Effector memory CD4-positive, alpha-beta T cell (primary cell): ENCODE data around the gene OPRM1.
"Not testable (repeated sequence)": the region's sequence is repeated elsewhere in the genome, so short reads cannot be mapped to it uniquely, and the experiment has no call there.

Experiments used
- DNase-seq, 3 donors: peaks; one replicate each; pipeline ENCODE4 v3.0.0-alpha.2; 2020
- H3K27ac ChIP-seq: 2 replicates; pipeline ENCODE4 v1.7.0; 2013; ENCODE audit warnings: mild to moderate bottlenecking, low read length, moderate library complexity; ENCODE audit not compliant: insufficient read depth, poor library complexity, severe bottlenecking
- H3K27me3 ChIP-seq: replicated peaks from 2 replicates; pipeline ENCODE4 v1.7.0; 2013; ENCODE audit warnings: mild to moderate bottlenecking, low read length; ENCODE audit not compliant: insufficient read depth, control insufficient read depth, poor library complexity, severe bottlenecking
- H3K36me3 ChIP-seq: 2 replicates; pipeline ENCODE4 v1.7.0; 2013; ENCODE audit warnings: mild to moderate bottlenecking, low read length, moderate library complexity; ENCODE audit not compliant: control insufficient read depth, insufficient read depth
- H3K4me1 ChIP-seq: 2 replicates; pipeline ENCODE4 v1.7.0; 2013; ENCODE audit warnings: low read length, mild to moderate bottlenecking; ENCODE audit not compliant: control insufficient read depth, insufficient read depth, poor library complexity, severe bottlenecking
- H3K4me3 ChIP-seq: 2 replicates; pipeline ENCODE4 v1.7.0; 2013; ENCODE audit warnings: low read length, low read depth, mild to moderate bottlenecking; ENCODE audit not compliant: insufficient read depth, poor library complexity, severe bottlenecking
- H3K9me3 ChIP-seq: 2 replicates; pipeline ENCODE4 v1.7.0; 2013; ENCODE audit warnings: mild to moderate bottlenecking, low read length, moderate library complexity; ENCODE audit not compliant: control insufficient read depth

OPRM1 gene

DNA sequence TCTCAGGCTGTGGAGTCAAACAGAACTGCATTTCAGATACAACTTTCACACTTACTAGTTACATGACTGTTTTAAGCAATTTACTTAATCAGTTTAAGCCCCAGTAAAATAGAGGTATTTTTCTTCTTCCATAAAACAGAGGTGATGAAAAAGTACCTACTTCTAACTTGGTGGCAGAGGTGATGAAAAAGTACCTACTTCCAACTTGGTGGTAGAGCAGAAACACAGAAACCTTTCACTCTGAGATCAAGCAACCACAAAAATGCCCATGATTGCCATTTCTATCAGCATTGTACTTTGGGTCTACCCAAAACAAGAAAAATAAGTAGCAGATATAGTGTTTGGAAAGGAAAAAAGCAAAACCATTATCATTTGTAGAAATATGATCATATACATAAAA lies 148.7 kb downstream of the OPRM1 start:
- no peak overlapping the region for H3K4me3 ChIP-seq
- no peaks in the 10 kb centered on the region for H3K27me3 ChIP-seq
- no peak for DNase-seq
- H3K36me3 ChIP-seq: peaks cover 5% of the 10 kb centered on the region
- H3K9me3 ChIP-seq: no peaks in the 10 kb centered on the region
- no peak overlapping the region for H3K27ac ChIP-seq
- no peaks in the 10 kb centered on the region for H3K4me1 ChIP-seq

DNA sequence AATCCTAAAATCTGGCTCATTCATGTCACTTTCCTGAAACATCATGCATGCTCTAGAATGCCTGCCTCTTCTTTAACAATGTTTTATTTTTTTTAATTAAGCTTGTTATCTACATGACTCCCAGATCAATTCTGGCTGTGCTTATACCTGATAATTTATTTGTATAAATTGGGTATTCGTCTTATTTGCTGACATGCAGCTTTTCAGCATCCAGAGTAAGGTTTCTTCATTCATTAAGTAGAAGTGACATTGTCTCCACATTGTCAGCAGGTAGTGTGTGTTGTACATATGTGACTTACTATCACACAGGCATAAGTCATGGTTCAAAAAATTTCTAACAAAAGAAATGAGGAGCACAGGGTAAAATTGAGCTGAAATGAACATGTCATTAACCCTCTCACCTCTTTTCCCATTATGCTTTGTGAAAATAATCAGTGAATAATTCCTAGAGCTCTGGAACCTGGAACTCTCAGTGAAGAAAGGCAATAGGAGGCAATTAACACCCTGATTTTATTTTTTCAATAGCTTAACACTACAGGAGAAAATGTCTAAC lies 157.4 kb downstream of the OPRM1 start:
- Histone ChIP-seq H3K9me3 (no peaks in the 10 kb centered on the region), H3K27me3 (no peaks in the 10 kb centered on the region), H3K4me3 (no peak overlapping the region), H3K36me3 (peaks cover 18% of the 10 kb centered on the region), H3K4me1 (no peaks in the 10 kb centered on the region), H3K27ac (no peak overlapping the region)
- DNase-seq: no peak

DNA sequence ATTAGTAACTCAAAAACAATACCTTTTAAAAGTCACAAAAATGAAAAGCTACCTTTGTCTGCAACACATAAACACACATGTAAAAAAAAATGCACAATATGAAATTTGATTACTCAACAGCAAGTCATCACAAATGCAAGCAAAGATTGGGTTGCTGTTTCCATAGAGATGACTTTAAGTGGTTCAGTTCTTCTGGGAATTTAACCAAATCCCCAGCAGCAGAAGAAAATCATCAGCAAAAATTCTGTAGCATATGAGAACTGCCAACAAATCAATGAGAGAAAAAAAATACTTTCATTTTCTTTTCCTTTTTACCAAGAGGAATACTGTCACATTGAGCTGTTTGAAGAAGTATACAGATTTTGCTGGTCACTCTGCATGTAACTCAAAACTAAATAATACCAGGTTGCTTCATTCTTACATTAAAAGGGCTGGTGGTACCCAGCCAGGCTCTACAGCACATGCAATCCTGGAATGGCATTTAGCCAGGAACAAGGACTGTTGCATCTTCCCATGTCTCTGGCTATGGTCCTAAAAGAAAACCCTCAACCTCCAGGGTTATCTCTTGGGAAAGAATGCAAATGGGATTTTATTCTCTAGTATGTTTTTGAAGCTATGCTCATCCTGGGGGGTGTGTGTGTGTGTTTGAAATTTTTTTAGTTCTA lies 158.3 kb downstream of the OPRM1 start:
- no peak for DNase-seq
- Histone ChIP-seq H3K27ac (no peak overlapping the region), H3K9me3 (no peaks in the 10 kb centered on the region), H3K4me3 (no peak overlapping the region), H3K36me3 (peaks cover 18% of the 10 kb centered on the region), H3K4me1 (no peaks in the 10 kb centered on the region), H3K27me3 (no peaks in the 10 kb centered on the region)

DNA sequence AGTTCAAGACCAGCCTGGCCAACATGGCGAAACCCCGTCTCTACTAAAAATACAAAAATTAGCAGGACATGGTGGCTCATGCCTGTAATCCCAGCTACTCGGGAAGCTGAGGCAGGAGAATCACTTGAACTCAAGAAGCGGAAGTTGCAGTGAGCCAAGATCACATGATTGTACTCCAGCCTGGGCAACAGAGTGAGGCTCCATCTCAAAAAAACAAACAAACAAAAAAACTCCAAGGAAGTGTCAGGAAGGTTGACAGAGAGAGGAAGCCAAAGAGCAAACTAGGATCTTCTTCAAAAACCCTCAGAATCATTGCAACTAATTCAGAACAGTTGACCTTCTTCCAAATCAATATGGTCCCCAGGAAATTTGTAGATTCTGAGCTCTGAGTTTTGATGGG lies 162.6 kb downstream of the OPRM1 start:
- H3K27ac ChIP-seq: not testable (repeated sequence)
- peaks cover 39% of the 10 kb centered on the region for H3K36me3 ChIP-seq

DNA sequence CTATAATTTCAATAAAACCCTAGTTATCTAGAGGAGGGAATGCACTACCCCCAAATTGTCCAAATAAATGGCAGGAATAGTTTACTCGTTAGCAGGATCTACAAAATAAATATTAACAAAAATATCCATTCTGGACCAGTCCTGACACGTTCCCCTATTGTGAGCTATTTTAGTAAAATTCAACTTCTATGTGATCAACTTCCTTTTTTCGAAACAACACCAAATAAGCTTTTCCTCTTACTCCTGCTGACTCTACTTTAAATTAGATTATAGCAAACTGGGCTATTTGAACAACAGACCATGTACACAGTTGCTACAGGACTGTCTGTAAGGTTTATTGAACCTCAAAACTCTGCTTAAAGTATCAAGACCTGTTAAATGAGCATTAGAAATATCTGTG lies 163.3 kb downstream of the OPRM1 start:
- Histone ChIP-seq H3K9me3 (no peaks in the 10 kb centered on the region), H3K36me3 (peaks cover 46% of the 10 kb centered on the region), H3K4me1 (no peaks in the 10 kb centered on the region), H3K27me3 (no peaks in the 10 kb centered on the region), H3K4me3 (no peak overlapping the region), H3K27ac (no peak overlapping the region)
- DNase-seq: no peak

More for the DNA sequence above, 162.6 kb downstream of the OPRM1 start:
- H3K9me3 ChIP-seq, H3K4me3 ChIP-seq, H3K27me3 ChIP-seq, DNase-seq, H3K4me1 ChIP-seq: not testable (repeated sequence)

DNA sequence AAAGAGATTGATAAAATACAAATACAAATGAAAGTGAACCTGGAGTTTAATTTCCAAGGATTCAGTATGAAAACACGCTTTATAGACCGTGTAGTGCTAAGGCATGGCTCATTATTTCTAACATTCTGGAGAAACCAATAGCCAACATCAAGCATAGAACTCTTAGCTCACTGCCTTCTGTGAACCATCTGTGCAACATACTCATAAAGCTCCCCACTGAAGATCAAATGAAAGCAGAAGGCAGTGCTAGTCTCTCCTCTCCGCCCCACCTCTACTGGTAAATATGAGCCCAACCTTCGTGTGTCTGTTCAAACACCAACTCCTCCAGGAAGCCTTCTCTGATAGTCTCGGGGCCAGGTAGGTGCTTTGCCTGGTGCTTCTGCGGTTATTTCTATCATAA lies 163.9 kb downstream of the OPRM1 start:
- Histone ChIP-seq H3K27ac (no peak overlapping the region), H3K36me3 (peaks cover 51% of the 10 kb centered on the region), H3K9me3 (no peaks in the 10 kb centered on the region)

DNA sequence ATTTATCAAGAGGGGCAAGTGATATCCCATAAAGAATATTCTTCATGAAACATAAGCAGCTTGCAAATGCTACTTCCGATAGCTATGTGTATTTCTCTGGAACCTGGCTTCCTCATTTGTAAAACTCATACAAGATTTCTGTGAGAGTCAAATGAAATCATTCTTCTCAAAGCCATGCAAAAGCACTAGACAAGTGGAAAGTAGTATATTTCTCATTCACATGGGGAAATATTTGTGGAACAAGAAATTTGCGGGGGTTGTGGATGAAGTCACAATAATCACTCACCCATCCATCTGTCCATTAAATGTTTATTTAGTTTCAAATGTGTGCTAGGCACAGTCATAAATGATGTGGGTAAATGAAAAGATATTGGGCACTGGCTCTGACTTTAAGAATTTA lies 167.1 kb downstream of the OPRM1 start:
- Histone ChIP-seq H3K9me3 (no peaks in the 10 kb centered on the region), H3K27me3 (no peaks in the 10 kb centered on the region), H3K4me3 (no peak overlapping the region), H3K36me3 (peaks cover 57% of the 10 kb centered on the region), H3K27ac (no peak overlapping the region), H3K4me1 (no peaks in the 10 kb centered on the region)
- no peak for DNase-seq

More for the DNA sequence above, 163.9 kb downstream of the OPRM1 start:
- DNase-seq: no peak
- no peaks in the 10 kb centered on the region for H3K4me1 ChIP-seq
- no peaks in the 10 kb centered on the region for H3K27me3 ChIP-seq
- no peak overlapping the region for H3K4me3 ChIP-seq

DNA sequence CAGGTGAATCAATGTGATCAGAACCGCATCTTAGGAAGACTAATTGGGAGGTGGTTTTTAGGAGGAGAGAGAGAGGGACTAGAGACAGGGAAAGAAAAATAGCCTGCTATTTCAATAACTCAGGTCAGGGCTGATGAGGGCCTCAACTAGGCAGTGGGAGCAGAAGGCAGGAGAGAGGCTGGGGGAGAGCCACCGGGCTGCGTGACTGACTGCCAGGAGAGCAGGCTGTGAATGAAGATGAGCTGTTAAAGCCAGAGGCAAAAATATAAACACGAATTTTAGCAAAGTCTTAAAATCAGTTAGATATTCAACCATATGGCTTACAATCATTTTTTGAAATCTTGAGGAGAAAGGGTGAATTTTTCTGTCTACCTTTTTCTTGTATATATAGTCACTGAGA lies 168.0 kb downstream of the OPRM1 start:
- no peak for DNase-seq
- no peaks in the 10 kb centered on the region for H3K9me3 ChIP-seq
- no peak overlapping the region for H3K4me3 ChIP-seq
- no peaks in the 10 kb centered on the region for H3K27me3 ChIP-seq
- H3K36me3 ChIP-seq: peaks cover 60% of the 10 kb centered on the region
- H3K4me1 ChIP-seq: no peaks in the 10 kb centered on the region
- no peak overlapping the region for H3K27ac ChIP-seq

DNA sequence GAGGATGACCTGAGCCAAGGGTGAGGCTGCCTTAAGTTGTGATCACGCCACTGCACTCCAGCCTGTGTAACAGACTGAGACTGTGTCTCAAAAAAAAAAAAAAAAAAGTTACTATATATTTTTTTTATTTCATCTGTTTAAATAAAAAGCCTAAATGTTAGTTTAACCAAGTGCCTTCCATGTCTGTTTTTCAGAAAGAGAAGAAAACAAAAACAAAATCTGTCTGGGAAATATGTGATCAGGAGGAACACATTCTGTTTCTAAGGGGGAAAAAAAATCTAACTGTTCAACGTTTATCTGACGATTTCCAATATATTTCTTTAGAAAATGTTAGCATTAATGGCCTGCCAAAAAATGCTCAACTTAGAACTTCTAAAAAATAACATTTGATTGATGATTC lies 170.5 kb downstream of the OPRM1 start:
- Histone ChIP-seq H3K27ac (no peak overlapping the region), H3K27me3 (no peaks in the 10 kb centered on the region), H3K4me1 (no peaks in the 10 kb centered on the region), H3K9me3 (no peaks in the 10 kb centered on the region), H3K36me3 (peaks cover 61% of the 10 kb centered on the region), H3K4me3 (no peak overlapping the region)
- no peak for DNase-seq

DNA sequence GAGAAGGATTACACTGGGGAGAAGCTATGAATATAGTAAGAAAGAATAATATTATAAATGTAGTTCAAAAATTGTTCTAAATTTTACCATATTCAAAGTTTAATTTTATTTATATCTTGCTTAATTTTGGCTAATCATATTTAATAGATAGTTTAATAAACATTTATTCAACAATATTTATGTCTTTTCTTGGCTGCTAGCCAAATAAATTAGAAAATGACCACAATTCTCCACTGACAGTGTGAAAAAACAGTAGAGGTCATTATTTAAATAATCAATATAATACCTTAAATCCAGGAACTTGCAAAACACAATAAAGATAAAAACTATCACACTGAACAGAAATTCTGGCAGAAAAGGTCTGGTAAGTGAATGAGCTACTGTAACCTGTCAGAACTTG lies 171.6 kb downstream of the OPRM1 start:
- Histone ChIP-seq H3K36me3 (peaks cover 61% of the 10 kb centered on the region), H3K4me3 (no peak overlapping the region), H3K27me3 (no peaks in the 10 kb centered on the region), H3K9me3 (no peaks in the 10 kb centered on the region), H3K27ac (no peak overlapping the region), H3K4me1 (no peaks in the 10 kb centered on the region)
- no peak for DNase-seq
